Muscle layer of colon (tissue), 2 donors: ENCODE results near the gene FARP1.
"Not testable (repeated sequence)": the region's sequence is repeated elsewhere in the genome, so short reads cannot be mapped to it uniquely, and the experiment has no call there.

Experiments
- H3K27ac ChIP-seq: one replicate; pipeline ENCODE4 v1.7.0; 2013; ENCODE audit warnings: low read depth, mild to moderate bottlenecking, low read length, moderate library complexity
- H3K27me3 ChIP-seq, 2 donors: one replicate each; pipeline ENCODE4 v1.7.0; 2013; ENCODE audit warnings: low read length in 2 of 2, mild to moderate bottlenecking in 2 of 2; ENCODE audit not compliant: insufficient read depth in 2 of 2, control insufficient read depth in 1 of 2
- H3K36me3 ChIP-seq: one replicate; pipeline ENCODE4 v1.7.0; 2013; ENCODE audit warnings: mild to moderate bottlenecking, low read length; ENCODE audit not compliant: insufficient read depth
- H3K4me1 ChIP-seq: one replicate; pipeline ENCODE4 v1.7.0; 2013; ENCODE audit warnings: mild to moderate bottlenecking, low read length; ENCODE audit not compliant: insufficient read depth
- H3K4me3 ChIP-seq, 2 donors: one replicate each; pipeline ENCODE4 v1.7.0; 2013; ENCODE audit warnings: low read length in 2 of 2, low read depth in 1 of 2, mild to moderate bottlenecking in 1 of 2, moderate library complexity in 1 of 2
- H3K9ac ChIP-seq: one replicate; pipeline ENCODE4 v1.7.0; 2013; ENCODE audit warnings: low read length
- H3K9me3 ChIP-seq: one replicate; pipeline ENCODE4 v1.7.0; 2013; ENCODE audit warnings: mild to moderate bottlenecking, low read length
- donor health status: abdominal sarcoma.
- donor health status: Adenocarcinoma of cecum.

The FARP1 gene

GRCh38 chr13:98271646-98272045, 128.8 kb downstream of the FARP1 start:
- not testable (repeated sequence) for H3K36me3 ChIP-seq, H3K27ac ChIP-seq, H3K9me3 ChIP-seq, H3K4me3 ChIP-seq, H3K9ac ChIP-seq, H3K27me3 ChIP-seq
- peaks cover 37% of the 10 kb centered on the region for H3K4me1 ChIP-seq

- no peaks in the 10 kb centered on the region for H3K27me3 ChIP-seq
- no peaks in the 10 kb centered on the region for H3K36me3 ChIP-seq
- no peaks in the 10 kb centered on the region for H3K9me3 ChIP-seq
- no peak overlapping the region for H3K27ac ChIP-seq
- H3K9ac ChIP-seq, result no peak overlapping the region
- peaks cover 32% of the 10 kb centered on the region for H3K4me1 ChIP-seq
- no peak overlapping the region for H3K4me3 ChIP-seq
Observed at GRCh38 chr13:98272549-98272948, 129.7 kb downstream of the FARP1 start.

GRCh38 chr13:98273067-98273823, 130.4 kb downstream of the FARP1 start:
- no peak overlapping the region for H3K4me3 ChIP-seq

GRCh38 chr13:98273824-98274742, 131.2 kb downstream of the FARP1 start:
- H3K27me3 ChIP-seq, result no peaks in the 10 kb centered on the region
- H3K4me3 ChIP-seq, result no peak overlapping the region
- H3K9me3 ChIP-seq, result no peaks in the 10 kb centered on the region
- peaks cover 25% of the 10 kb centered on the region for H3K4me1 ChIP-seq
- H3K9ac ChIP-seq, result no peak overlapping the region
- no peaks in the 10 kb centered on the region for H3K36me3 ChIP-seq
- H3K27ac ChIP-seq, result no peak overlapping the region

More at GRCh38 chr13:98273067-98273823, 130.4 kb downstream of the FARP1 start:
- peaks cover 25% of the 10 kb centered on the region for H3K4me1 ChIP-seq
- H3K27ac ChIP-seq, result no peak overlapping the region
- H3K36me3 ChIP-seq, result no peaks in the 10 kb centered on the region
- no peaks in the 10 kb centered on the region for H3K27me3 ChIP-seq
- no peaks in the 10 kb centered on the region for H3K9me3 ChIP-seq
- H3K9ac ChIP-seq, result no peak overlapping the region

GRCh38 chr13:98274921-98275487, 132.1 kb downstream of the FARP1 start:
- no peak overlapping the region for H3K9ac ChIP-seq
- H3K27ac ChIP-seq, result no peak overlapping the region

GRCh38 chr13:98275681-98276171, 132.8 kb downstream of the FARP1 start:
- Histone ChIP-seq H3K27ac (no peak overlapping the region), H3K36me3 (no peaks in the 10 kb centered on the region), H3K4me1 (peaks cover 25% of the 10 kb centered on the region), H3K27me3 (no peaks in the 10 kb centered on the region), H3K4me3 (no peak overlapping the region), H3K9me3 (no peaks in the 10 kb centered on the region), H3K9ac (no peak overlapping the region)

More at GRCh38 chr13:98274921-98275487, 132.1 kb downstream of the FARP1 start:
- Histone ChIP-seq H3K4me1 (peaks cover 25% of the 10 kb centered on the region), H3K27me3 (no peaks in the 10 kb centered on the region), H3K36me3 (no peaks in the 10 kb centered on the region), H3K4me3 (no peak overlapping the region), H3K9me3 (no peaks in the 10 kb centered on the region)

- H3K4me1 ChIP-seq, result peaks cover 25% of the 10 kb centered on the region
- H3K27ac ChIP-seq, result no peak overlapping the region
- H3K27me3 ChIP-seq, result no peaks in the 10 kb centered on the region
- no peak overlapping the region for H3K4me3 ChIP-seq
- no peaks in the 10 kb centered on the region for H3K9me3 ChIP-seq
- H3K36me3 ChIP-seq, result no peaks in the 10 kb centered on the region
- no peak overlapping the region for H3K9ac ChIP-seq
Observed at GRCh38 chr13:98276486-98276885, 133.6 kb downstream of the FARP1 start.

GRCh38 chr13:98278068-98278724, 135.3 kb downstream of the FARP1 start:
- Histone ChIP-seq H3K27ac (no peak overlapping the region), H3K36me3 (no peaks in the 10 kb centered on the region), H3K4me3 (no peak overlapping the region), H3K27me3 (no peaks in the 10 kb centered on the region), H3K9me3 (no peaks in the 10 kb centered on the region), H3K9ac (no peak overlapping the region), H3K4me1 (peaks cover 24% of the 10 kb centered on the region)

GRCh38 chr13:98279473-98280175, 136.7 kb downstream of the FARP1 start:
- no peak overlapping the region for H3K27ac ChIP-seq
- H3K4me3 ChIP-seq, result no peak overlapping the region
- no peaks in the 10 kb centered on the region for H3K9me3 ChIP-seq
- no peaks in the 10 kb centered on the region for H3K36me3 ChIP-seq
- H3K4me1 ChIP-seq, result peaks cover 17% of the 10 kb centered on the region
- H3K27me3 ChIP-seq, result no peaks in the 10 kb centered on the region
- no peak overlapping the region for H3K9ac ChIP-seq

- Histone ChIP-seq H3K9ac (no peak overlapping the region), H3K27me3 (no peaks in the 10 kb centered on the region), H3K4me1 (peaks cover 13% of the 10 kb centered on the region), H3K27ac (no peak overlapping the region), H3K9me3 (no peaks in the 10 kb centered on the region), H3K4me3 (no peak overlapping the region), H3K36me3 (no peaks in the 10 kb centered on the region)
Observed at GRCh38 chr13:98280176-98280510, 137.2 kb downstream of the FARP1 start.
